Measurements from ENCODE around the gene BMP10. TPM values are rescaled to one million over a fixed set of nuclear protein-coding genes. Genes with fewer than 3 reads are reported as not detected.

The BMP10 gene
- total RNA-seq, 1 experiment from 2014 or later, result not detected

DNA sequence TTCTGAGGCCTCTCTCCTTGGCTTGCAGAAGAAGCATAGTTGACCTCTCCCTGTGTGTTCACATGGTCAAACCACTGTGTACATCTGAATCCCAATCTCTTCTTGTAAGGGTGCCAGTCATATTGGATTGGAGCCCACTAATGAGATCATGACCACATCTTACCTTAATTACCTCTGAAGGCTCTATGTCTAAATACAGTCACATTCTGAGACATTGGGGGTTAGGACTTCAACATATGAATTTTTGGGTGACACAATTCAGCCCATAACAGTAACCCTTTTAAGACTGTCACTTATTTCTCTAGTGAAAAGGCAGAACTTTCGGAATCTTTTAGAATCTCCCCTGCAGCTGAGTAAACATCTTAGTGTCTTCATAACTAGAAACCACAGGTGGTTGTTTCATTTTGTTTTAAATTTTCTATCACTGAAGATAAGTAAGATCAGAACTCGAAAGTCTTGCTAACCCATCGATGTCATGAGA, 33.3 kb downstream of the BMP10 start:
- Histone ChIP-seq H3K9ac (ENCODE audit: extremely low read depth, insufficient read length, low read length) (no peak overlapping the region), H3K79me2 (ENCODE audit: insufficient read depth, low read length) (no peaks in the 10 kb centered on the region), H3K23ac (ENCODE audit: insufficient read length, low read depth, low read length) (no peak overlapping the region), H2AK5ac (ENCODE audit: insufficient read length, low read length) (no peak overlapping the region), H4K20me1 (ENCODE audit: control insufficient read depth, insufficient read depth, insufficient read length) (no peaks in the 10 kb centered on the region), H3K4me1 (ENCODE audit: insufficient read depth, low read length) (no peaks in the 10 kb centered on the region), H3K4me2 (ENCODE audit: insufficient read depth, insufficient read length, low read length) (no peak overlapping the region), H2BK5ac (ENCODE audit: insufficient read length, low read length) (no peak overlapping the region), H3K79me1 (ENCODE audit: insufficient read depth, low read depth, low read length, poor library complexity, severe bottlenecking) (no peaks in the 10 kb centered on the region), H3K27ac (ENCODE audit: insufficient read length, low read depth, low read length) (no peak overlapping the region), H2BK20ac (ENCODE audit: low read depth, low read length, poor library complexity, severe bottlenecking) (no peak overlapping the region), H3K4ac (ENCODE audit: low read depth, low read length) (no peak overlapping the region), H2BK12ac (ENCODE audit: insufficient read length, low read depth, low read length) (no peak overlapping the region), H3K27me3 (ENCODE audit: insufficient read depth, low read length) (no peaks in the 10 kb centered on the region), H3K14ac (ENCODE audit: insufficient read depth, low read length) (no peak overlapping the region), H4K8ac (replicated peaks; ENCODE audit: insufficient read length, low read depth, low read length) (no peak overlapping the region), H4K5ac (ENCODE audit: insufficient read length, low read depth, low read length) (no peak overlapping the region), H3K23me2 (ENCODE audit: insufficient read length, low read depth, low read length, poor library complexity, severe bottlenecking) (no peaks in the 10 kb centered on the region), H2BK120ac (ENCODE audit: low read depth, low read length, poor library complexity, severe bottlenecking) (no peak overlapping the region), H3K56ac (ENCODE audit: insufficient read length, low read depth, low read length) (no peak overlapping the region), H4K91ac (ENCODE audit: insufficient read length, low read depth, low read length) (no peak overlapping the region), H2AFZ (ENCODE audit: low read length) (no peak overlapping the region), H3K9me3 (ENCODE audit: control insufficient read depth, low read depth, low read length) (peaks cover 4% of the 10 kb centered on the region), H3T11ph (ENCODE audit: low read length) (no peak overlapping the region), H2BK15ac (ENCODE audit: low read depth, low read length) (no peak overlapping the region), H3K18ac (ENCODE audit: insufficient read length, low read depth, low read length) (no peak overlapping the region)
- no peak overlapping the region for H3K4me3 Mint-ChIP-seq
- peaks cover 0 to 10% (median 7%) of the 10 kb centered on the region in 3 experiments; a peak in 3 of 7 replicates for H3K36me3 Mint-ChIP-seq (ENCODE audit: insufficient read depth in 1 of 3, low read depth in 3 of 3)
- DNase-seq, result no peak
- TF ChIP-seq, protein P1, sequence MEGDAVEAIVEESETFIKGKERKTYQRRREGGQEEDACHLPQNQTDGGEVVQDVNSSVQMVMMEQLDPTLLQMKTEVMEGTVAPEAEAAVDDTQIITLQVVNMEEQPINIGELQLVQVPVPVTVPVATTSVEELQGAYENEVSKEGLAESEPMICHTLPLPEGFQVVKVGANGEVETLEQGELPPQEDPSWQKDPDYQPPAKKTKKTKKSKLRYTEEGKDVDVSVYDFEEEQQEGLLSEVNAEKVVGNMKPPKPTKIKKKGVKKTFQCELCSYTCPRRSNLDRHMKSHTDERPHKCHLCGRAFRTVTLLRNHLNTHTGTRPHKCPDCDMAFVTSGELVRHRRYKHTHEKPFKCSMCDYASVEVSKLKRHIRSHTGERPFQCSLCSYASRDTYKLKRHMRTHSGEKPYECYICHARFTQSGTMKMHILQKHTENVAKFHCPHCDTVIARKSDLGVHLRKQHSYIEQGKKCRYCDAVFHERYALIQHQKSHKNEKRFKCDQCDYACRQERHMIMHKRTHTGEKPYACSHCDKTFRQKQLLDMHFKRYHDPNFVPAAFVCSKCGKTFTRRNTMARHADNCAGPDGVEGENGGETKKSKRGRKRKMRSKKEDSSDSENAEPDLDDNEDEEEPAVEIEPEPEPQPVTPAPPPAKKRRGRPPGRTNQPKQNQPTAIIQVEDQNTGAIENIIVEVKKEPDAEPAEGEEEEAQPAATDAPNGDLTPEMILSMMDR (conservative IDR thresholded peaks at IDR 0.05), result no peak
- no peaks in the 10 kb centered on the region; the same call in 1 of the 2 replicates for H3K27me3 Mint-ChIP-seq (ENCODE audit: low read depth)
- no peak overlapping the region for H3K27ac Mint-ChIP-seq
- peaks cover 0 to 3% of the 10 kb centered on the region in 2 experiments; a peak in 1 of 4 replicates for H3K4me1 Mint-ChIP-seq
- no CpG with 5 or more reads among the region's 3 CpGs for WGBS (ENCODE audit: extremely low coverage, insufficient read length, low lambda C conversion rate)
- H3K9me3 Mint-ChIP-seq, result peaks cover 16 to 19% of the 10 kb centered on the region in 2 experiments

All from H9 (cell line).